Lower lobe of right lung (tissue), 2 donors: ENCODE results near the gene GPAT3. TPM values are rescaled to one million over a fixed set of nuclear protein-coding genes. Genes with fewer than 3 reads are reported as not detected.

Experiments
- ATAC-seq, 2 donors: fragments of 200-7000 bp; cut with Tn5 transposase; one replicate each; pipeline ENCODE4 v1.9.1; 2020 to 2022; ENCODE audit warnings: mild to moderate bottlenecking in 2 of 2, moderate library complexity in 2 of 2
- DNase-seq: peaks from one replicate; pipeline ENCODE4 v3.0.0-alpha.2; 2020
- H3K27ac ChIP-seq: fragments of 200-600 bp; one replicate; pipeline ENCODE4 v1.8.0; 2022
- H3K27me3 ChIP-seq: fragments of 200-600 bp; one replicate; pipeline ENCODE4 v1.8.0; 2022; ENCODE audit warnings: low read depth
- H3K36me3 ChIP-seq: fragments of 200-600 bp; one replicate; pipeline ENCODE4 v1.8.0; 2022; ENCODE audit warnings: mild to moderate bottlenecking
- H3K4me1 ChIP-seq: fragments of 200-600 bp; one replicate; pipeline ENCODE4 v1.8.0; 2022
- H3K4me3 ChIP-seq: fragments of 200-600 bp; one replicate; pipeline ENCODE4 v1.8.0; 2022; ENCODE audit warnings: mild to moderate bottlenecking
- H3K9me3 ChIP-seq: fragments of 200-600 bp; one replicate; pipeline ENCODE4 v1.8.0; 2022
- intact Hi-C: fragments of 100-400 bp; cut with DNase I; formaldehyde crosslinking; loops from one replicate; pipeline ENCODE4 v1.11.0; 2022
- total RNA-seq: library from RNA; stranded (reverse); fragmentation: NEBNext Ultra II Directional; extraction: Animal tissue kit (Norgen Biotek cat#: 25700); gene quantifications from one replicate; pipeline ENCODE4 v1.2.1, GENCODE V29; 2021
- TF ChIP-seq, protein P1 (sequence below): fragments of 200-600 bp; IDR thresholded peaks from one replicate; pipeline ENCODE4 v1.8.0; 2022; ENCODE audit warnings: antibody characterized with exemption, mild to moderate bottlenecking
- donor health status: DM: no; HTN: yes; CAD: no; lungs with severe emphysema.

Gene GPAT3
- total RNA-seq, 1 donor from 2014 or later: 5.9 TPM

DNA sequence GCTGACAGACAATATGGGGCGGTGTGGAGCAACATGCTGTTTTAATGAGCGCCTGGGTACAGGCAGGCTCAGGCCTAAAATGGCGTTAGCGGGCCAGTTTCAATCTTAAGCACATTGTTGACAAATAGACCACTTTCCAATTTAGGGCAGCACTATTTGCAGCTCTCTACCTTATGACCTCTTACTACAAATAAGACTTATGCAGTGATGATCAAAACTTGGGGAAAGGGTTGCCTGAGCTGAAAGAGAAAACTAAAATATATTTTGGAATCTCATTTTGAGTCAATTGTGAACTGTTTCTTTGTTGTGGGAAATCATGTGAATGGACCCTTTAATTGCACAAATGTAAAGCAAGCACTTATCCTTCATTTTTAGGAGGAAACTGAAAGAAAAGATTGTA, 25.5 kb upstream of the GPAT3 start:
- intact Hi-C loops: loop anchor here (5.0 kb wide), 1 partner anchor 127 kb away; no protein-coding TSS in a partner anchor
- Histone ChIP-seq H3K27me3 (no peaks in the 10 kb centered on the region), H3K36me3 (no peaks in the 10 kb centered on the region), H3K4me1 (no peaks in the 10 kb centered on the region), H3K27ac (no peak overlapping the region), H3K4me3 (no peak overlapping the region), H3K9me3 (no peaks in the 10 kb centered on the region)
- ATAC-seq (no peak), DNase-seq (no peak)
- TF ChIP-seq, protein P1, sequence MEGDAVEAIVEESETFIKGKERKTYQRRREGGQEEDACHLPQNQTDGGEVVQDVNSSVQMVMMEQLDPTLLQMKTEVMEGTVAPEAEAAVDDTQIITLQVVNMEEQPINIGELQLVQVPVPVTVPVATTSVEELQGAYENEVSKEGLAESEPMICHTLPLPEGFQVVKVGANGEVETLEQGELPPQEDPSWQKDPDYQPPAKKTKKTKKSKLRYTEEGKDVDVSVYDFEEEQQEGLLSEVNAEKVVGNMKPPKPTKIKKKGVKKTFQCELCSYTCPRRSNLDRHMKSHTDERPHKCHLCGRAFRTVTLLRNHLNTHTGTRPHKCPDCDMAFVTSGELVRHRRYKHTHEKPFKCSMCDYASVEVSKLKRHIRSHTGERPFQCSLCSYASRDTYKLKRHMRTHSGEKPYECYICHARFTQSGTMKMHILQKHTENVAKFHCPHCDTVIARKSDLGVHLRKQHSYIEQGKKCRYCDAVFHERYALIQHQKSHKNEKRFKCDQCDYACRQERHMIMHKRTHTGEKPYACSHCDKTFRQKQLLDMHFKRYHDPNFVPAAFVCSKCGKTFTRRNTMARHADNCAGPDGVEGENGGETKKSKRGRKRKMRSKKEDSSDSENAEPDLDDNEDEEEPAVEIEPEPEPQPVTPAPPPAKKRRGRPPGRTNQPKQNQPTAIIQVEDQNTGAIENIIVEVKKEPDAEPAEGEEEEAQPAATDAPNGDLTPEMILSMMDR: no peak

DNA sequence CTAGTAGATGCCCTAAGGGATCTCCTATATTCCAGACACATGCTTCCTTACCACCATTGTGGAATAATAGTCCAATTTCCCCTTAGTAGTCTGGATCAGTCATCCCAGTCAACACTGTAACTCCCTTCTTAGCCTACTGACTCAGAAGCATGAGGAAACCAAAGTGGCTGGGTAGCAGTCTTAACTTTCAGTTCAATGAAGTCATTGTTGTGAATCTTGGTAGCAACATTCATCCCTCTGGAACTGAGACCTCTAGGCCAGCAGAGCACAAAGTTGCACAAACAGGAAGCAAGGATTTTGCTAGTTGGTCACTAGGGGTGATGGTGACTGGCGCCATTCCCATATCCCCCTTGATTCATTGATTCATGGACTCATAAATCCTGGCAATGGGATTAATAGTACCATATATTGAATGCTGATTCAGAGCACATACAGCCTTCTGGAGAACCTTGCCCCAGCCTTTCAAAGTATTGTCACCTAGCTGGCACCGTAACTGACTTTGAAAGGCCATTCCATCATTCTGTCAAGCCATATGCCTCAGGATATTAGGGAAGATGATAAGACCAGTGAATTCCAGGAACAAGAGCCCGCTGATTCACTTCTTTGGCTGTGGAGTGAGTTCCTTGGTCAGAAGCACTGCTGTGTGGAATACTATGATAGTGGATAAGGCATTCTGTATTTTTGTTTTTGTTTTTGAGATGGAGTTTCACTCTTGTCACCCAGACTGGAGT, 19.7 kb upstream of the GPAT3 start:
- no peak overlapping the region for H3K4me3 ChIP-seq
- H3K27me3 ChIP-seq: no peaks in the 10 kb centered on the region
- intact Hi-C loops: no loop called here
- H3K4me1 ChIP-seq: no peaks in the 10 kb centered on the region
- H3K36me3 ChIP-seq: no peaks in the 10 kb centered on the region
- no peaks in the 10 kb centered on the region for H3K9me3 ChIP-seq
- no peak overlapping the region for H3K27ac ChIP-seq
- no peak for ATAC-seq
- DNase-seq: no peak
- TF ChIP-seq, protein P1: no peak

DNA sequence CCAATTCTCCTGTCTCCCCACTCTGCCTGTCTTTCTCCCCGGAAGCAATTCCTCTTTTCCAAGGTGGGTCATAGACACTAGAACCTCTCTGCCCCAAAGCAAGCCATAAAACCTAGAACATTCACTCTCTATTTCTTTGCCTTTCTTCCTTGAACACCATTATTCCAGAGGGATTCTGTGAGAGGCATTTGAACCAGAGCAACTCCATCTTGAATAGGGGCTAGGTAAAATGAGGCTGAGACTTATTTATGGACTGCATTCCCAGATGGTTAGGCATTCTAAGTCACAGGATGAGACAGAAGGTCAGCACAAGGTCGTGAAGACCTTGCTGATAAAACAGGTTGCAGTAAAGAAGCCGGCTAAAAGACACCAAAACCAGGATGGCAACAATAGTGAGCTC, 13.7 kb upstream of the GPAT3 start:
- no peak for DNase-seq
- Histone ChIP-seq H3K9me3 (no peaks in the 10 kb centered on the region), H3K27ac (no peak overlapping the region), H3K27me3 (no peaks in the 10 kb centered on the region), H3K36me3 (no peaks in the 10 kb centered on the region), H3K4me1 (no peaks in the 10 kb centered on the region), H3K4me3 (no peak overlapping the region)
- TF ChIP-seq, protein P1: no peak
- intact Hi-C loops: no loop called here
- no peak for ATAC-seq

DNA sequence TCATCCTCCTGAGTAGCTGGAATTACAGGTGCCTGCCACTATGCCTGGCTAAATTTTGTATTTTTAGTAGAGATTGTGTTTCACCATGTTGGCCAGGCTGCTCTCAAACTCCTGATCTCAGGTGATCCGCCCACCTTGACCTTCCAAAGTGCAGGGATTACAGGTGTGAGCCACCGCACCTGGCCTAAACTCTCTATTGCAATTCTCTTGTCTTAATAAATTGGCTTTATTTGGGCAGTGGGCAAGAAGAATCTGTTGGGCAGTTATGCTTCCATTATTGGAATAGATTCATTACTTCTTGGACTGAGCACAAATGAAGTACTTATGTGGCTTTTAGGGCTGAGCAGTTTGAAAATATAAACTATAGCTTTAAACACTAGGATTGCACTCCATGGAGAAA, 8.2 kb upstream of the GPAT3 start:
- Histone ChIP-seq H3K27ac (no peak overlapping the region), H3K9me3 (peaks cover 5% of the 10 kb centered on the region), H3K4me3 (no peak overlapping the region), H3K27me3 (no peaks in the 10 kb centered on the region), H3K4me1 (no peaks in the 10 kb centered on the region), H3K36me3 (no peaks in the 10 kb centered on the region)
- intact Hi-C loops: no loop called here
- TF ChIP-seq, protein P1: no peak
- ATAC-seq (no peak), DNase-seq (no peak)

DNA sequence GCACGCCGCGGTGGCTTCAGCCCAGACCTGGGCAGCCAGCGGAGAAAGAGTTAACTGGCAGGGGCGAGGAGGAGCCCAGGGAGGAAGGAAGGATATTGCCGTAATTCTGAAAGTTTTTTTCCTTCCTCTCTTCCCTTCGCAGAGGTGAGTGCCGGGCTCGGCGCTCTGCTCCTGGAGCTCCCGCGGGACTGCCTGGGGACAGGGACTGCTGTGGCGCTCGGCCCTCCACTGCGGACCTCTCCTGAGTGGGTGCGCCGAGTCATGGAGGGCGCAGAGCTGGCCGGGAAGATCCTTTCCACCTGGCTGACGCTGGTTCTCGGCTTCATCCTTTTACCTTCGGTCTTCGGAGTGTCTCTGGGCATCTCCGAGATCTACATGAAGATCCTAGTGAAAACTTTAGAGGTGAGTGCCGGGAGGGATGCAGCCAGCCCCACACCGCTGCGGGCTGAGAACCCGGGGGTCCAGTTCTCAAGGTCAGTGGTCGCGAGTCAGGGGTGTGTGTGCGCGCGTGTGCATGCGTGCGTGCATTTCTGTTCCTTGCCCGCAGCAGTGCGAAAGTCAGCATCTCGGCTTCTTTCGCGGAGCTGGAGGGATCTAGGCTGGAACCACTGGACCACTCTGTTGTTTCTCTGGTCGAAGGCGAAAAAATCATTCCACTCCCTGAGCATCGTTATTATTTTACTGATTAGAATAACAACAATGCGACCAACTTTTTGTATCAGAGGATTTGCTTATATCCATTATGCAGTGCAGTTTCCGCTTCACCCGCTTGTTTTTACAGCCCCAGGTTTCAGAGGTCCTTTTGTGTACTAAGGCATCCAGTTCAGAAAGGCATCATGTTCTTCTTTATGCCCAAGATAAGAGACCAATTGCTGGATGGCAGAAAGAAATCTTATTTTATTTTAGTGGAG, 709 bp downstream of the GPAT3 start:
- Histone ChIP-seq H3K36me3 (no peaks in the 10 kb centered on the region), H3K27me3 (no peaks in the 10 kb centered on the region), H3K4me3 (peak overlapping the region; percentile 79), H3K9me3 (no peaks in the 10 kb centered on the region), H3K4me1 (peaks cover 9% of the 10 kb centered on the region), H3K27ac (peak overlapping the region; percentile 81)
- TF ChIP-seq, protein P1: no peak
- intact Hi-C loops: no loop called here
- DNase-seq (peak; percentile 62), ATAC-seq (peak; percentile 68 to 70)
